Measurements from ENCODE around the gene PNN.
A peak's percentile ranks its signal among the peaks of the same experiment; 100 is the strongest.
"Not testable (repeated sequence)": the region's sequence is repeated elsewhere in the genome, so short reads cannot be mapped to it uniquely, and the experiment has no call there.

The PNN gene

GRCh38 chr14:39229601-39230110 lies 54.6 kb downstream of the PNN start:
- Histone ChIP-seq H3K36me3 (ENCODE audit: insufficient read depth, low read length) (no peaks in the 10 kb centered on the region), H3K4me3 (ENCODE audit: low read depth, low read length) (no peak overlapping the region), H3K79me2 (ENCODE audit: control insufficient read depth, insufficient read depth, low read length, unreplicated experiment) (no peaks in the 10 kb centered on the region), H3K27me3 (ENCODE audit: insufficient read depth, low read length) (no peaks in the 10 kb centered on the region), H3K27ac (ENCODE audit: low read depth, low read length) (peak overlapping the region; percentile 49; the same call in 1 of the 2 replicates), H2AFZ (ENCODE audit: low read length, unreplicated experiment) (no peak overlapping the region), H3K4me1 (ENCODE audit: control insufficient read depth, insufficient read depth, low read length, unreplicated experiment) (peaks cover 20% of the 10 kb centered on the region)

GRCh38 chr14:39230416-39231035 lies 55.5 kb downstream of the PNN start:
- Histone ChIP-seq H3K4me3 (ENCODE audit: low read depth, low read length) (no peak overlapping the region), H2AFZ (ENCODE audit: low read length, unreplicated experiment) (peak overlapping the region; percentile 42), H3K4me1 (ENCODE audit: control insufficient read depth, insufficient read depth, low read length, unreplicated experiment) (peaks cover 20% of the 10 kb centered on the region), H3K79me2 (ENCODE audit: control insufficient read depth, insufficient read depth, low read length, unreplicated experiment) (no peaks in the 10 kb centered on the region), H3K27me3 (ENCODE audit: insufficient read depth, low read length) (no peaks in the 10 kb centered on the region), H3K36me3 (ENCODE audit: insufficient read depth, low read length) (no peaks in the 10 kb centered on the region), H3K27ac (ENCODE audit: low read depth, low read length) (no peak overlapping the region)

GRCh38 chr14:39231751-39232553 lies 56.9 kb downstream of the PNN start:
- H3K36me3 ChIP-seq (ENCODE audit: insufficient read depth, low read length); H3K4me3 ChIP-seq (ENCODE audit: low read depth, low read length); H3K27me3 ChIP-seq (ENCODE audit: insufficient read depth, low read length); H2AFZ ChIP-seq (ENCODE audit: low read length, unreplicated experiment); H3K79me2 ChIP-seq (ENCODE audit: control insufficient read depth, insufficient read depth, low read length, unreplicated experiment); H3K27ac ChIP-seq (ENCODE audit: low read depth, low read length): not testable (repeated sequence)
- peaks cover 20% of the 10 kb centered on the region for H3K4me1 ChIP-seq (ENCODE audit: control insufficient read depth, insufficient read depth, low read length, unreplicated experiment)

Data from ACC112 (cell line).